ENCODE measurements around the gene MYBBP1A.

Gene MYBBP1A

GRCh38 chr17:4548721-4549531 lies 6.3 kb downstream of the MYBBP1A start:
- DNase-seq: no peak

GRCh38 chr17:4548061-4548461 lies 7.1 kb downstream of the MYBBP1A start:
- no peak for DNase-seq

GRCh38 chr17:4547118-4547906 lies 7.9 kb downstream of the MYBBP1A start:
- no peak for DNase-seq

DNA sequence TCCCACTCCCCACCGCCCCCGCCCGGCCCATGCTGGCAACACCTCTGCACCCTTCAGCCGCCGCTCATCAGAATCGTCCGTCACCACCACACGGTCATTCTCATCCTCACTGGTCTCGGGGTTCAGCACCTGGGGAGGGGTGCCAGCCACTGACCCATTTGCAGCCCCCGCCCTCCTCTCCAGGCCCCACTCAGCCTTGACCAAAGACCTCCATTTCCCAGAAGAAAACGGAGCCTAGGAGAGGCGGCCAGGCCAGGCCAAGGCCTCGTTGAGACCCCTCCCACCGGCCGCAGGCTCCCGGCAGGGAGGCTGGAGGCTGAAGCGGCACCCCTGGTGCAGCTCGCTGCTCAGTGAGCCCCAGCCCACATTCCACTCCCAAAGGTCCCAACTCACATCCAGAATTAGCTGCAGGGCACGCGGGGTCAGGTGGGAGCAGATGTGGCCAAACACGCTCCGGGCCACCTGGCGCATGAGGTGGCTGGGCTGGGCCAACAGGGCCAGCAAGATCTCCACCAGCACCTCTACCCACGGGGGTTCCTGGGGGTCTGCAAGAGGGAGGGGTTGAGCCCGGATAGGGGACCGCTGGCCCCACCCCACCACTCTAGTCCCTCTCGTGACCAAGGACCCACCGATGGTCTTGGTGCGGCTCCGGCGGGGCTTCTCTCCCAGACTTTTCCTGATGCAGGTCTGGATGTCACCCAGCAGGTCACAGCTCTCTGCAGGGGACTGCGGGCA lies 9.8 kb downstream of the MYBBP1A start:
- DNase-seq: no peak

DNA sequence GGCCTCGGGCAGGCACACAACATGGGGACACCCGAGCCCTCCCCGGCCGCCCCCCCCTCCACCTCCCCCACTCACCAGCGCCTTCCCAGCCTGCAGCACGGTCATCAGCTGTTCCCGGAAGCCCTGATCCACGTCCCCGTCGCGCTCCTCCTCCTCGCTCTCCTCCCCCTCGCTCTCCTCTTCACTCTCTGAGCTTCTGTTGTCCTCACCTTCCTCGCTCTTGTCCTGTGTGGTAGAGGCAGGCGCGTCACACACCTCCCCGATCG lies 10.3 kb downstream of the MYBBP1A start:
- no peak for DNase-seq

GRCh38 chr17:4544135-4544950 lies 10.8 kb downstream of the MYBBP1A start:
- no peak for DNase-seq

- DNase-seq: no peak
Observed at GRCh38 chr17:4543557-4544026, 11.6 kb downstream of the MYBBP1A start.

DNA sequence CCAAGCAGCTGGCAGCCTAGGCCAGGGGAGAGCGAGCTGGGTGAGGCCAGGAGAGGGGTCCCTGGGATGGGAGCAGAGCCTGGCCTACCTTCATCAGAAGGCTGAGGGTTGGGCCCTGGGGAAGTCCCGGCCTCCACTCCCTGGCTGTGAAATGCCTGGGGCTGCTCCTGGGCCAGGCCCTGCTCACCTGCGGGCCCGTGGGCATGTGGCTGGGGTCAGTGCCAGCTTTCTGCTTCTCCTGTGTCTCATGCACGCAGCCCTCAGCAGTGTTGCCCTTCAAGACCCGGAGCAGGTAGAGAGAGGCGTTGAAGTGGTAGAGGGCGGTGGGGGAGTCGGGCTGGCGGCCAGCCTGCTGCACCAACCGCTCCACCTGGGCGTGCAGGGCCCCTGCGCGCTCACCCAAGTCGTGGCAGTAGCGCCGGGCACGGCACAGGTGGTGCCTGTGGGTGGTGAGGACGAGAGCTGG lies 12.4 kb downstream of the MYBBP1A start:
- no peak for DNase-seq

GRCh38 chr17:4542003-4542725 lies 13.0 kb downstream of the MYBBP1A start:
- DNase-seq: no peak

- no peak for DNase-seq
Observed at GRCh38 chr17:4541328-4542002, 13.7 kb downstream of the MYBBP1A start.

DNA sequence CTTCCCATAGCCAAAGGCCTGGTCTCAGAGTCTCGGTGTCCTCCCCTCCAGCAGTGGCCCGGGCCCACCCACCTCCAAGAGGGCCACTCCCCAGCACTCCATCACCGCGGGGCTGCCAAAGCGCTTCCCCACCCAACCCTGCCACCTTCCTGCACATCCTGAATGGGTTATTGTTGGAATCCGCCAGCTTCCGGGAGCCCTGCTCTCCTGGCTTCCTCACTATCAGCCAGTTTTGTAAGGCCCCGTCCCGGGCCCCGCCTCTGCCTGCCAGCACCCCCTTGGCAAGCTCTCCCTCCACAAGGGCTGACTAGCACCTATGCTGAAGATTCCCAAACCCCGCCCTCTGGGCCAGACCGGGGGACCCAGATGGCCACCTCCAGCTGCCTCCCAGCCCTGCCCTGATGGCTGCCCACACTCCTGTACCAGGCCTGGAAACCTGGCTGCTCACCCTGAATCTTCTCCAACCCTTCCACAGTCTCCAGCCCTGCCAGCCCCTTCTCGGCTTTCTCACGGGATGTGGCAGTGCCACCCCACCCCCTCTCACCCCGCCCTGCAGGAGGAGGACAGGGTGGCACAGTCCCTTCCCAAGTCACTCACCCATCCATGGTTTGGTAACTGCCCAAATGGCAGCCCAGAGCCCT lies 14.4 kb downstream of the MYBBP1A start:
- no peak for DNase-seq

DNA sequence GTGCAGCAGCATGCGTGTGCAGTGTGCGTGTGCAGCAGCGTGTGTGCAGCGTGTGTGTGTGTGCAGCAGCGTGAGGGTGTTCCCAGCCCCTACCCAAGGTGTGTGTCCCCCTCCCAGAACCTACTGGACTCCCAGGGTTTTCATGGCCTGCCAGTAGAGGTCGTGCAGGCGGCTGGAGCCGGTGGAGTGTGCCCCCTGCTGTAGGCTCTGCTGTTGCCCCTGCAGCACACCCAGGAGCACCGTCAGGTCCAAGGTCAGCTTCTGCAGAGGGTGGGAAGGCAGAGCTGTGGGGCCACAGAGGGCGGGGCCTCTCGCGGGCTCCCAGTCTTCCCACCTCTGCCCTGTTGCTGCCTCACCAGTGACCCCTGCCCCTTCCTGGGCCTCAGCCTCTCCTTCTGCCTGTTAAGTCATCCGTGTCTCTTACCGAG lies 14.9 kb downstream of the MYBBP1A start:
- DNase-seq: no peak

GRCh38 chr17:4539576-4540223 lies 15.5 kb downstream of the MYBBP1A start:
- DNase-seq: no peak

- no peak for DNase-seq
Observed at GRCh38 chr17:4539025-4539424, 16.2 kb downstream of the MYBBP1A start.

- no peak for DNase-seq
Observed at GRCh38 chr17:4538236-4539002, 16.8 kb downstream of the MYBBP1A start.

- DNase-seq: no peak
Observed at GRCh38 chr17:4537451-4538235, 17.5 kb downstream of the MYBBP1A start.

- DNase-seq: no peak
Observed at GRCh38 chr17:4536742-4537411, 18.3 kb downstream of the MYBBP1A start.

DNA sequence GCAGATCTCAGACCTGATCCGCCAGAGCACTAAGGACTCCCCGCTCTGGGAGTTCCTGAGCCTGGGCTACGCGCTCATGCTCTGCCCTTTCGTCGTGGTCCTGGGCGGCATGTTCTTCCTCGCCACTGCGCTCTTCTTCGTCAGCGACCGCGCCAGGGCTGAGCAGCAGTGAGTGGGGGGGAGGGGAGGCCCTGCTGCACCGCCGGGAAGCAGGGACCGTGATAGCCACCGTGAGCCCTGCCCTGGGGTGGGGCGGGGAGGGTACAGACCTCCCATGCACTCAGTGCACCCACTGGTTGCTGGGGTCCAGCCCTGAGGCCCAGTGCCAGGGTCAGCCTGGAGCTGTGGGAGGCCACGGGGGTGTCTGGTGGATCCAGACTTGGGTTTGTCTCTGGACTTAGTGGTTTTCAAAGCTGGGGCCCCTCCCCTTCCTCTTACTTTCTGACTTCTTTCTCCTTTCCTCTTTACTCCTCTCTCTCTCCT lies 18.9 kb downstream of the MYBBP1A start:
- DNase-seq: no peak

Data from stimulated activated CD4-positive, alpha-beta T cell treated with anti-CD3 and anti-CD28 coated beads, Interleukin-2, amount 100 ng/mL, for 48 hours (primary cell).